ENCODE results near the gene CT45A6.
"Not testable (repeated sequence)": the region's sequence is repeated elsewhere in the genome, so short reads cannot be mapped to it uniquely, and the experiment has no call there.

The CT45A6 gene

GRCh38 chrX:135802687-135803086 is at the start of gene CT45A6:
Gene CT45A6, minus strand, starts transcription at chrX:135802787. Its CDS starts 3,794 bp downstream, at chrX:135798993.
- H3K36me3 ChIP-seq (ENCODE audit: control insufficient read depth, insufficient read depth, low read length); H3K9ac ChIP-seq (ENCODE audit: low read length); H3K9me3 ChIP-seq (ENCODE audit: control insufficient read depth, low read length); H3K4me1 ChIP-seq (ENCODE audit: control insufficient read depth, insufficient read depth, low read length); H3K4me3 ChIP-seq (ENCODE audit: low read length); H3K27me3 ChIP-seq (ENCODE audit: control insufficient read depth, insufficient read depth, low read length): not testable (repeated sequence)

GRCh38 chrX:135837180-135837579 is 34.6 kb upstream of the CT45A6 start, which contains the start of gene CT45A7:
Gene CT45A7, minus strand, starts transcription at chrX:135837280. Its CDS starts 3,747 bp downstream, at chrX:135833533.
- not testable (repeated sequence) for H3K4me1 ChIP-seq (ENCODE audit: control insufficient read depth, insufficient read depth, low read length); H3K4me3 ChIP-seq (ENCODE audit: low read length); H3K9me3 ChIP-seq (ENCODE audit: control insufficient read depth, low read length); H3K27me3 ChIP-seq (ENCODE audit: control insufficient read depth, insufficient read depth, low read length); H3K36me3 ChIP-seq (ENCODE audit: control insufficient read depth, insufficient read depth, low read length); H3K9ac ChIP-seq (ENCODE audit: low read length)

GRCh38 chrX:135819912-135820311 is 17.3 kb upstream of the CT45A6 start, which contains the start of gene CT45A2:
Gene CT45A2, minus strand, starts transcription at chrX:135820012. Its CDS starts 3,747 bp downstream, at chrX:135816265.
- not testable (repeated sequence) for H3K27me3 ChIP-seq (ENCODE audit: control insufficient read depth, insufficient read depth, low read length); H3K4me3 ChIP-seq (ENCODE audit: low read length); H3K9ac ChIP-seq (ENCODE audit: low read length); H3K4me1 ChIP-seq (ENCODE audit: control insufficient read depth, insufficient read depth, low read length); H3K36me3 ChIP-seq (ENCODE audit: control insufficient read depth, insufficient read depth, low read length); H3K9me3 ChIP-seq (ENCODE audit: control insufficient read depth, low read length)

- not testable (repeated sequence) for H3K4me1 ChIP-seq (ENCODE audit: control insufficient read depth, insufficient read depth, low read length); H3K4me3 ChIP-seq (ENCODE audit: low read length); H3K9me3 ChIP-seq (ENCODE audit: control insufficient read depth, low read length); H3K9ac ChIP-seq (ENCODE audit: low read length); H3K27me3 ChIP-seq (ENCODE audit: control insufficient read depth, insufficient read depth, low read length); H3K36me3 ChIP-seq (ENCODE audit: control insufficient read depth, insufficient read depth, low read length)
These were observed 17.2 kb downstream of the CT45A6 start, which contains the start of gene CT45A5 for GRCh38 chrX:135785403-135785802. Gene CT45A5, minus strand, starts transcription at chrX:135785503. Its CDS starts 3,774 bp downstream, at chrX:135781729.

- not testable (repeated sequence) for H3K9ac ChIP-seq (ENCODE audit: low read length); H3K27me3 ChIP-seq (ENCODE audit: control insufficient read depth, insufficient read depth, low read length); H3K4me1 ChIP-seq (ENCODE audit: control insufficient read depth, insufficient read depth, low read length); H3K36me3 ChIP-seq (ENCODE audit: control insufficient read depth, insufficient read depth, low read length); H3K4me3 ChIP-seq (ENCODE audit: low read length); H3K9me3 ChIP-seq (ENCODE audit: control insufficient read depth, low read length)
These were observed 34.5 kb downstream of the CT45A6 start, which contains the start of gene CT45A3 for GRCh38 chrX:135768091-135768490. Gene CT45A3, minus strand, starts transcription at chrX:135768191. Its CDS starts 3,747 bp downstream, at chrX:135764444.

GRCh38 chrX:135744739-135745138 is 57.8 kb downstream of the CT45A6 start:
- not testable (repeated sequence) for H3K36me3 ChIP-seq (ENCODE audit: control insufficient read depth, insufficient read depth, low read length); H3K27me3 ChIP-seq (ENCODE audit: control insufficient read depth, insufficient read depth, low read length); H3K4me3 ChIP-seq (ENCODE audit: low read length); H3K9me3 ChIP-seq (ENCODE audit: control insufficient read depth, low read length); H3K9ac ChIP-seq (ENCODE audit: low read length); H3K4me1 ChIP-seq (ENCODE audit: control insufficient read depth, insufficient read depth, low read length)
